Measurements from ENCODE around the gene ADCY3.
"Not testable (repeated sequence)": the region's sequence is repeated elsewhere in the genome, so short reads cannot be mapped to it uniquely, and the experiment has no call there.

The ADCY3 gene

GRCh38 chr2:24852026-24852425, 68.0 kb downstream of the ADCY3 start:
- DNase-seq, result no peak

- DNase-seq, result no peak
Measured at GRCh38 chr2:24850944-24851343, 69.1 kb downstream of the ADCY3 start.

- no peak for DNase-seq
Measured at GRCh38 chr2:24845691-24846090, 74.3 kb downstream of the ADCY3 start.

- DNase-seq, result no peak
Measured at GRCh38 chr2:24844023-24844685, 75.9 kb downstream of the ADCY3 start.

- DNase-seq, result no peak
Measured at GRCh38 chr2:24843330-24843860, 76.6 kb downstream of the ADCY3 start.

- no peak for DNase-seq
Measured at GRCh38 chr2:24842081-24843050, 77.7 kb downstream of the ADCY3 start.

GRCh38 chr2:24840962-24841945, 78.8 kb downstream of the ADCY3 start:
- peak in 13 of 58 donors; percentile 7 to 70 (median 36) for DNase-seq

- no peak for DNase-seq
Measured at GRCh38 chr2:24840164-24840869, 79.7 kb downstream of the ADCY3 start.

GRCh38 chr2:24839729-24840128, 80.3 kb downstream of the ADCY3 start:
- no peak for DNase-seq

- DNase-seq, result no peak
Measured at GRCh38 chr2:24838541-24838940, 81.5 kb downstream of the ADCY3 start.

- DNase-seq, result no peak
Measured at GRCh38 chr2:24837996-24838513, 82.0 kb downstream of the ADCY3 start.

GRCh38 chr2:24836706-24837105, 83.3 kb downstream of the ADCY3 start:
- DNase-seq, result no peak

- DNase-seq, result no peak
Measured at GRCh38 chr2:24836206-24836605, 83.8 kb downstream of the ADCY3 start.

GRCh38 chr2:24835411-24835810, 84.6 kb downstream of the ADCY3 start:
- not testable (repeated sequence) for DNase-seq

GRCh38 chr2:24834733-24835395, 85.2 kb downstream of the ADCY3 start:
- DNase-seq, result no peak

- no peak for DNase-seq
Measured at GRCh38 chr2:24833821-24834732, 86.0 kb downstream of the ADCY3 start.

GRCh38 chr2:24832931-24833701, 86.9 kb downstream of the ADCY3 start:
- DNase-seq, result peak in 7 of 58 donors; percentile 8 to 41 (median 17)

- DNase-seq, result no peak
Measured at GRCh38 chr2:24832521-24832920, 87.5 kb downstream of the ADCY3 start.
